Embryonic facial prominence (tissue), 1 donor: ENCODE results near the gene SLC5A10.
"Not testable (repeated sequence)": the region's sequence is repeated elsewhere in the genome, so short reads cannot be mapped to it uniquely, and the experiment has no call there.

Experiments used
- DNase-seq: peaks from one replicate; pipeline ENCODE4 v3.0.0-alpha.2; 2016; ENCODE audit errors: extremely low spot score

The SLC5A10 gene

DNA sequence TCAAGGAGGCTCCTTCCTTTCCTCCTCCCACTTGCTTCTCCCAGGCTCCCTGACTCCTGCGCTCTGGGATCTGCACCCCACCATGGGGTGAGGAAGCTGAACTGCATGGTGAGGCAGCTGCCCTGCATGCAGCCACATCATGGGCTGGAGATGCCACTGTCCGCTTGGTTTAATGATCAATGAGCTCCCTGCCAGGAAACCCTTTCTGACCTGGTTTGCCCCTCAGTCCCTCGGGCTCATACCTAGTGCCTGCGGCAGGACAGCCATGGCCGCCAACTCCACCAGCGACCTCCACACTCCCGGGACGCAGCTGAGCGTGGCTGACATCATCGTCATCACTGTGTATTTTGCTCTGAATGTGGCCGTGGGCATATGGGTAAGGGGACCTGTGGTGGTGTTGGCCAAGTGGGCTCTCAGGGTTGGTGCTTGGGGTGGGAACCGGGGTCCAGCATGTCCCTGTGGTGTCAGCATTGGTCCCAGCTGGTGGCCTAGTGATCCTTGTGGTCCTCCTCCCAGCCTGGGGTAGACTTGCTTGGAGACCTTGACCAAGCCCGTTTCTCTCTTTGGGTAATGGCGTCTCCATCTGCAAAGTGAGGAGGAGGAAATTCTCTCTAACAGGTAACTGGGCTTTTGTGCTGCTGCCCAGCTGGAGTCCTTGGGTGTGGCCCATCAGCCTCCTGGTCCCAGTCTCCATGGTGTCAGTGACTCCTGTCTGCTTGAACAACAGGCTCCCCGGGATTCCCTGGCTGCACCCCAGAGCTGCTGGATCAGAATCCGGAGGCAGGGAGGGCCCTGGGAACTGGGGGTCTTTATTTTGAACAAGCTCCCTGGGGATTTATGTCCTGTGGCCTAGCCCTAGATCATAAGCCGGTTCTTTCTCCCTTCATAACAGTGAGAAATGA lies at the start of gene SLC5A10:
TSS of gene SLC5A10 (plus strand) at position 225 of the 902 bp plus-strand sequence. CDS start at position 266, 41 bp downstream.
- no peak for DNase-seq

DNA sequence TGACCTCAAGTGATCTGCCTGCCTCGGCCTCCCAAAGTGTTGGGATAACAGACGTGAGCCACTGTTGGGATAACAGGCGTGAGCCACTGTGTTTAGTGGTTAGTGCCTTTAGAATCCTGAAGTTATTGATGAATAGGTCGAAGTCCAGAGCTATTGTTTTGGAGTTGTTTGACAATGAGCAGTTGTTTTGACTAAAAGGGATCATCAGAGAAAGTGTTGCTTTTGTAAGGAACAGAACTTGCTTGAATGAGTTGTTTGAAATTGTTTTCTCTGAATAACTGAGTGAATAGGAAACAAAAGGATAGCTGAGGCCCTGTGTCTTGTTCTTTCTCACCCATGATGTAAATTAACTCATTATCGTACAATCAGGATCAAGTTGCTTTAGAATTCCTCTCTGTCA lies 47.5 kb upstream of the SLC5A10 start:
- DNase-seq = no peak

DNA sequence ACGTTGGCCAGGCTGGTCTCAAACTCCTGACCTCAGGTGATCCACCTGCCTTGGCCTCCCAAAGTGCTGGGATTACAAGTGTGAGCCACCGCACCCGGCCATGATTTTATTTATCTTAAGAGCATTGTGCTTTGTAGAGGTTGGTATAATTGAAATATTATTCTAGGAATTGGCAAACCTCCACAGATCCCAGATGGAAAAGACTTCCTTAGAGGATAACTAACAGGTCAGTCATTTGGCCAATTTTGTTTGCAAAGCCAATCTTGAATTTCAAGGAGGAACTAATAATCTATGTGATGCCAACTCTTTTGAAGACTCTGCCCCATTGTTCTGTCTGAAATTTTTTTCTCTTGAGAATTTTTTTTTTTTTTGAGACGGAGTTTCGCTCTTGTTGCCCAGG lies 46.7 kb upstream of the SLC5A10 start:
- DNase-seq = no peak

DNA sequence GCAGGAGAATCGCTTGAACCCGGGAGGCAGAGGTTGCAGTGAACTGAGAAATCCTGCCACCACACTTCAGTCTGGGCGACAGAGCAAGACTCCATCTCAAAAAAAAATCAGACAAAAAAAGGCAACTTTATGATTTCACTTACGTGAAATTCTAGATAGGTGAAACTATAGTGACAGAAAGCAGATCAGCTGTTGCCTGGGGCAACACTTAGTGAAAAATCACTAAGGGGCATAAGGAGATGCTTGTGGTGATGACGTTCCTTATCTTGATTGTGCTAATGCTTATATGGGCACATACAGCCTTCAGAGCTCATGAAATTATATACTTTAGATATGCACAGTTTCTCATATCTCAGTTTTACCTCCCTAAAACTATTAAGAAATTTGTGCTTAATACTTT lies 41.6 kb upstream of the SLC5A10 start:
- DNase-seq = no peak

DNA sequence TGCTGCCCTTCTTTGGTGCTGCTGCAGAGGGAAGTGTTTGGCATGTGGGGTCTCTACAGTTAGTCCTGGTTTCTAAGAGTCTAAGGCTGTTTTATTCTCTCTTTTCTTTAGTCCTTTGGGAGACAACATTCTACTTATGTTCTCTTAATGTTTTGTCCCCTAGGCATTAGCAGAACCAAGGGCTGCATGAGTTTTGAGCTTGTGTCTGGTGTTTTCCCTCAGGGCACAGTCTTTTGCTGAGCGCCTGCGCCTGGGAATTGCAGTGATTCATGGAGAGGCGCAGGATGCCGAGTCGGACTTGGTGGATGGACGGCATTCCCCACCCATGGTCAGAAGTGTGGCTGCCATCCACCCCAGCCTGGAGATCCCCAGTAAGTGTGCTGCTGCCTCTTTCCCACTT lies 41.1 kb upstream of the SLC5A10 start:
- no peak for DNase-seq

DNA sequence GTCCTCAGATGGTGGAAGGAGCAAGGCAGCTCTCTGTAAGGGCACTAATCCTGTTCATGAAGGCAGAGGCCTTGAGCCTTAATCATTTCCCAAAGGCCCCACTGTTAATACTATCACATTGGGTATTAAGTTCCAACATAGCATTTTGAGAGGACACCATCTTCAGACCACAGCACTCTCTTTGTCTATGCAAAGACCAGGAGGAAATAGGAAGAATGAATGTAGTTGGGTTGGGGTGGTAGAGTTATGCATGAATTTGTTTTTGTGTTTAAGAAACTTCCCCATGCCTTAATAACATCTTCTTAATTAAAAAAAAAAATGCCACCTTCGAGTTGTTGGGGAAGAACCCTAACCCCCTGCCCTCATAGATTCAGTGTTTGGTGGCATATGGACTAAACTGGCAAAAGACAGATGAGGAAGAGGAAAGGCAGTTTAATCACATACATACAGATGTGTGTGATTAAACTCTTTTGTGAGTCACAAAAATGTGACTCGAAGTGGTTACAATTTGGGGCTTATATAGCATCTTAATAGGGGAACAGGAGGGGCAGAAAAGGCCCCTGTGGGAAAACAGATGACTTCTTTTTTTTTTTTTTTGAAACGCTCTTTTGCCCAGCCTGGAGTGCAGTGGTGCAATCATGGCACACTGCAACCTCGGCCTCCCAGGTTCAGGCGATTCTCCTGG lies 35.0 kb upstream of the SLC5A10 start:
- no peak for DNase-seq

DNA sequence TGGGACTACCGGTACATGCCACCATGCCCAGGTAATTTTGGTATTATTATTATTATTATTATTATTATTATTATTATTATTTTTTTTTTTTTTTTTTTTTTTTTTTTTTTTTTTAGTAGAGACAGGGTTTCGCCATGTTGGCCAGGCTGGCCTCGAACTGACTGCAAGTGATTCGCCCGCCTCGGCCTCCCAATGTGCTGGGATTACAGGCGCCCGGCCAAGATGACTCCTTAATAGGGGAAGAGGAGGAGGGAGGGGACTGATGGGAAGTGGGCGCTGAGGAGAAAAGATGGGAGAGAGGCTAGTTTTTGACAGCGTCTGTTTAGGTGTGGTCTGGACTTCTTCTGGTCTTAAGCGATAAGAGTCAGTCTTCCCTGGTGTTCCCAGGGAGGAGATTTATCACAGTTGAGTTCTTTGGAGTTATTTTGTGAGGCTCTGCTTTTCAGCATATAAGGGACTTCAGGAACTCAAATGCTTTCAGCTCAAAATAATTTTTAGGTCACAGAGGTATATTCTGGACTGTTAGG lies 34.4 kb upstream of the SLC5A10 start:
- no peak for DNase-seq

DNA sequence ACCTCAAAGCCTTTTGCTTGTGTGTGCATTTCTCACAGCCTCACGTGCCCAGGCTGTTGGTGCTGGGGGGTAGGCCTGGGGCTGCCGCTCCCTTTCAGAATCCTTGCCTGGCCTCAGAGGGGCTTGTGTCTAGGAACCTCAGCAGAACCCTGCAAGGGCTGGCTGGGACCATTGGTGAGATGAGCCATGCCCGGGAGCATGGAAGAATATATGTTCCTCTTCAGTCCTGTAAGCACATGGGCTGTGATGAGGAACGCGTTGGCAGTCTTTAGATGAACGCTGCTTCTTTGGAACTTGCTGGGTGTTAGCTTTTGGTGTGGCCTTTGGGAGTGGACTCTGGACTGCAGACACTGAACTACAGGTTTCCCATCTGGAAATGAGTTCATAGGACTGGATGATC lies 32.0 kb upstream of the SLC5A10 start:
- DNase-seq = no peak

DNA sequence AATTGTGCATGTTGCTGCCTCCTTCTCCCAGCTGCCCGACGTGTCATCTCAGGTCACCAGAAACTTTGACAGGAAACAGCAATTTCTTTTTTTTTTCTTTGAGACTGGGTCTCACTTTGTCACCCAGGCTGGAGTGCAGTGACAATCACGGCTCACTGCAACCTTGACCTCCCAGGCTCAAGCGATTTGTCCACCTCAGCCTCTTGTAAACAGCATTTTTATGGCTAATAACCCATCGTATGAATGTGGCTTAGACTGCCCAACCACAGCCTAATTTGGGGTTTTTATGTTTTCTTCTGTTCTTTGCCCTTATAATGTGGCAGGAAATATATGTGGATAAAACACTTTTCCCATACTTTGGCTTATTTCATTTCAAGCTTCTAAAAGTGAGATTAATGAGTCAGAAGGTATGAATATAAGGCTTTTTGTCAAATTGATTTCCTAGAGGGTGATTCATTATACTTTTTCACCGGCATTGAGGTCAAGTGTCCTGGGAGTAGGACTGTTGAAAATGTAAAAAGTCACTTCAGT lies 31.0 kb upstream of the SLC5A10 start:
- no peak for DNase-seq

DNA sequence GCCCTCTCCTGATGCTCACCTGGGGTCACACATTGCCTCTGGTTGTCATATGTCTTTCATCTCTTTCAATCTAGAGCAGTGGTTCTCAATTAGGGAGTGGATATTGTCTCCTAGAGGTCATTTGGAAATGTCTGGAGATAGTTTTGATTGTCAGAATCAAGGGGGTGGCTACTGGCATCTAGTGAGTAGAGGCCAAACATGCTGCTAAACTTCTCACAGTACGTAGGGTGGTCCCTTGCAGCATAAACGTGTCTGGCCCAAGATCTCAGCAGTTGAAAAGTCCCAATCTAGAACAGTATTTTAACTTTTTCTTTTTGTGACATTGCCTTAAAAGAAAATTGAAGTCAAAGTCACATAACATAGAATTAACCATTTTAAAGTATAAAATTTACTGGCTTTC lies 30.5 kb upstream of the SLC5A10 start:
- DNase-seq = no peak

DNA sequence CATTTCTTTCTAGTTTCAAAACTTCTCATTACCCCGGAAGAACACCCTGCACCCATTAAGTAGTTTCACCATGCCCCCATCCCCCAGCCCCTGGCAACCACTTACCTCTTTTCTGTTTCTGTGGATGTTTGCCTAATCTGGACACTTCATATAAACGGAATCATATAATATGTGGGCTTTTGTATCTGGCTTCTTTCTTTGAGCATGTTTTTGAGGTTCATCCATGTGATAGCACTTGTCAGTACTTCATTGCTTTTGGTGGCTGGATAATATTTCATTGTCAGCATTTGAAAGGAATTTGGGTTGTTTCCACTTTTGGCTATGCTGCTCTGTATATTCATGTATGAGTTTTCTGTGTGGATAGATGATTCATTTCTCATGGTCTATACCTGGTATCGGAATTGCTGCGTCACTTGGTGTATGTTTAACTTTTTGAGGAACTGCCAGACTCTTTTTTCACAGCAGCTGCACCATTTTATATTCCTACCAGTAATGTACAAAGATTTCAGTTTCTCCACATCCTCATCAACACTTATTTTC lies 30.0 kb upstream of the SLC5A10 start:
- DNase-seq = no peak

DNA sequence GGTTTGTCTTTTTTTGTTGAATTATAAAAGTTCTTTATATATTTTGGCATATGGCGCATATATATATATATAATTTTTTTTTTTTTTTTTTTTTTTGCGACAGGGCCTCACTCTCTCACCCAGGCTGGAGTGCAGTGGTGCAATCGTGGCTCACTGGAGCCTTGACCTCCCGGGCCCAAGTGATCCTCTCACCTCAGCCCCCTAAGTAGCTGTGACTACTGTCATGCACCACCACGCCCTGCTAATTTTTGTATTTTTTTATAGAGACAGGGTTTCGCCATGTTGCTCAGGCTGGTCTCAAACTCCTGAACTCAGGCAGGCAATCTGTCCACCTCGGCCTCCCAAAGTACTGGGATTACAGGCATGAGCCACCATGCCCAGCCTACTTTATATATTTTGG lies 29.4 kb upstream of the SLC5A10 start:
- DNase-seq = not testable (repeated sequence)

DNA sequence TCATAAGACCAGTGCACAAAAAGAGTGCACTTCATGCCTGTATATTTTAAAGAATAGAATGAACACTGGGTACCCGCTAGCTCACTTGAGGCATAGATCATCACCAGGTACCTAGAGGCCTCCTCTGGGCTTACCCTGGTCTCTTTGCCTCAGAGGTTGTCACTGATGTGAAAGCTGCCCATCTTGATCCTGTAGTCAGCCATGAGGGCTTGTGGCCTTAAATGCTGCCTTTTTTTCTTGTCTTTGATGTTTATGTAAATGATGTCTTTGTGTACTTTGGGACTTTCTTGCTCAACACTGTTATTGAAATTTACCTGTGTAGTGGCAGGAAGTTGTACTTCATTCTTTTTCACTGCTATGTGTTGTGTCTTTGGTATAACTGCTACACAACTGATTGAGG lies 26.8 kb upstream of the SLC5A10 start:
- DNase-seq = no peak

DNA sequence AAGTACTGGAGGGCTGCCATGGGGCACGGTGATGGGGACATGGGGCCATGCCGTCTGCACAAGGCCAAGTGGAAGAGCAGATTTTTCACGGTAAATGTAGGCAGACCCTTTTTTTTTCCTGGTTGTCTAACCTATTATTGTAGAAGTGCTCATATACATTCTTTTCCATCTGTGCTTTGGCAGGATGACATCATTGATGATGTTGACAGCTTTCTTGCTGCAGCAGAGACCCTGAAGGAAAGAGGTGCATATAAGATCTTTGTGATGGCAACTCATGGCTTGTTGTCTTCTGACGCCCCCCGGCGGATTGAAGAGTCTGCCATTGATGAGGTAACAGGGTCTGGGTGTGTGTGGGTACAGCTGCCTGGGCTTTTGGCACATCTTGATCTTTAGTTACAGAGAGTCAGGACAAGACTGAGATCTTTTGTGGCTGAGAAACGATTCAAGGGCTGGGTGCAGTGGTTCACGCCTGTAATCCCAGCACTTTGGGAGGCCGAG lies 23.3 kb upstream of the SLC5A10 start:
- no peak for DNase-seq

DNA sequence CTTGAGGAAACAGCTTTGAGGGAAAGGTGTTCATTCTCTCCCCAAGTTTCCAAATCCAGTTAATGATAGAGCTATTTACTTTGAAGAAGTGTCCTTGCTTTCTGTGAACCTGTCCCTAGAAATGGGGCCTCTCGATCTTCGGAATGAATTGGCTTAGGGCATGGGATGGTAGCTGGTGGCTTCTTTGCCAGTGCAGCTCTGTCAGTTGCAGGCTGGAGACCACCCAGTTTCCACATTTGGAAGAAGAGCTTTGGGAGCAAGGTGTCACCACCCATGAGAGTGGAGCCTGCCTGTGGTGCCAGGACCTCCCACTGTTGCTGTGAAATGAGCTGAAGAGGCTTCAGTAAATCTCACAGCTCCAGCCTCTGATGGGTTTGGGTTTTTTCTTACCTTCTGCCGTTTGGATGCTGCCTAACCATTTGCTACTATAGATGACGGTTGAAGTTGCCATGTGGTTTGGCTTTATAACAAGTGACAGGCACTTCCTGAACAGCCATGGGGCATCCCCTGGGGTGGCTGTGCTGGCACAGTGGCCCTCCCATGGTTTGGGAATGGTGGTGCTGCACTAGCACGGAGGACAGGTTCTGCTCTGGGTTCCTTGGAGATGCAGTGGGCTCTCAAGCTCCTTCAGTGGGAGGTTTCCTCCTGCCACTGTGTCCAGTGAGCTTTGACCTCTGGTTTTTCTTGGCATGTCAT lies 19.5 kb upstream of the SLC5A10 start:
- DNase-seq = no peak

DNA sequence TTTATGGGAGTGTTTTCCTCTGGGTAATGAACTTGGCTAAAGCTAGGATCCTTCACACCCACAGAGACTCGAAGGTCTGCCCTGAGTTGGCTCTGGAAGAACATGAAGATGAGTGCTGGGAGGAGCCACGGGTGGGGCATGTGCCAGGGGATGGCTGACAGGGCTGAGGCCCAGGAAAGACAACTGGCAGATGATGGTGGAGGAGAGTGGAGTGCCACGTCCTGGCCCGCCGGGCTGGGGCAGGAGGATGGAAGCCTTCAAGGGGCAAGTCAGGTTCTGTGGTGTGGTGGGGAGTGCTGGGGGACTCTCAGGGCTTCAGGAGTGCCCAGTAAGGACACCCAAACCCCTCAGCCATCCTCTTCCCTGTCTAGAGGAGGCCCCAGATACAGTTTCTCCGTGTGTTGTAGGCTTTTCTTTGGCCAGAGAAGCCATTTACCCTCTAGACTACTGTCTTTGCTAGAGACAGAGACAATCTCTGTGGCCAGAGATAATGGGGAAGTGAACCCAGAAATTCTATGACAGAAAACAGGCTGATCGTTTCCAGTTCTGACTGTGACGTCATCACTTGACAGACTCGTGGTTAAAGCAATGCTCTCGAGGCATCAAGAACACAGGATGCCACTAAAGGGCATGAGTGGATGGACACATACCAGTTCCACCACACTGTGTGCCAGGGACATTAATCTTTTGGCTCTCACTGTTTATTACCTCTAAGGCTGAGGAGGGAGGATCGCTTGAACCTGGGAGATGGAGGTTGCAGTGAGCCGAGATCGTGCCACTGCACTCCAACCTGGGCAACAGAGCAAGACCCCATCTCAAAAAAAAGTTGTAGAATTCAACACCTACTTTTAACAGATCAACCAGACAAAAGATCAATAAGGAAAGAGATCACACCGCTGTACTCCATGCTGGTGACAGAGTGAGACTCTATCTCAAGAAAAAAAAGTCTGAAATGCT lies 18.6 kb upstream of the SLC5A10 start:
- no peak for DNase-seq

DNA sequence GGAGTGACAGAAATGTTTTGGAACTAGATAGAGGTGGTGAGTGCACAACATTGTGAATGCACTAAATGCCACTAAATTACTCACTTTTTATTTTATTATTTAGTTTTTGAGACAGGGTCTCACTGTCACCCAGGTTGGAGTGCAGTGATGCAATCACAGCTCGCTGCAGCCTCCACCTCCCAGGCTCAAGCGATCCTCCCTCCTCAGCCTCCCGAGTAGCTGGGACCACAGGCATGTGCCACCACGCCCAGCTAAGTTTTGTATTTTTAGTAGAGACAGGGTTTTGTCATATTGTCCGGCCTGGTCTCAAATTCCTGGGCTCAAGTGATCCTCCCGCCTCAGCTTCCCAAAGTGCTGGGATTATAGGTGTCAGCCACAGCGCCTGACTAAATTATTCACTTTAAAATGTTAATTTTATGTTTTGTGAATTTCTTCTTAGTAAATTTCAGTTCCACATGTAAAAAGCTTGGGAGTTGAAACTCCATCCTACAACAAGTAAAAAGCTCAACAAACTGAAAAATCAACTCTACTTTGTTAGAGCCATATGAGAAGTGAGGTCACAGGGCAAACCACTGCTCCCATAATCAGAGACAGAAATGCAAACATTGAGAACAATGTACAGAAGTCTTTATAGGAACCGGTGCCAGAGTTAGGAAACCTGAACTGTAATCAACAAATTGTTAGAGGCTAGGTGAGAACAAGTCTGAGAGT lies 13.8 kb upstream of the SLC5A10 start:
- no peak for DNase-seq

DNA sequence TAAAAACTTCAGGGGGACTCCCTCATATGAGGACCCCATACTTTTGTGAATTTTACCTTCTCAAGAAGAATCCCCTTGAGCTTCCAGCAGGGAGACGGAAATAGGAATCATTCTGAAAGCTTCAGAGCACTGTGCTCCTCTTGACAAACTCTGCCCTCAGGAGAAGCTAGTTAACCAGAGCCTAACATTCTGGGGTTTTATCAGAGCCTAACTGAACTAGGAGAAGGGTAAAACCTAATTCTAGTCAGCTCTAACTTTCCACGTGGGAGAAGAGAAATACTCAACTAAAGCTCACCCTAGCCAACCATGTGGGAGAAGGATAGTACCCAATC lies 13.3 kb upstream of the SLC5A10 start:
- no peak for DNase-seq

DNA sequence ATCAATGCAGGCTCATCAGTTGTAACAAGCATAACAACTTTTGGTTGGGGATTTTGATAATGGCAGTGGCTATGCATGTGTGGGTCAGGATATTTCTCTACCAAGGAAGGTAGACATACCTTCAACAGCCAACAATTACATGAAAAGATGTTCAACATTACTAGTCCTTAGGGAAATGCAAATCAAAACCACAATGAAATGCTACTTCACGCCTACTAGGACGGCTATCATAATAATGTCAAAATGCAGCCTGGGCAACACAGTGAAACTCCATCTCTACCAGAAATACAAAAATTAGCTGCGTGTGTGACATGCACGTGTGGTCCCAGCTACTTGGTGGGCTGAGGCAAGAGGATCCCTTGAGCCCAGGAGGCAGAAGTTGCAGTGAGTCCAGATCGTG lies 7.3 kb upstream of the SLC5A10 start:
- DNase-seq = no peak

DNA sequence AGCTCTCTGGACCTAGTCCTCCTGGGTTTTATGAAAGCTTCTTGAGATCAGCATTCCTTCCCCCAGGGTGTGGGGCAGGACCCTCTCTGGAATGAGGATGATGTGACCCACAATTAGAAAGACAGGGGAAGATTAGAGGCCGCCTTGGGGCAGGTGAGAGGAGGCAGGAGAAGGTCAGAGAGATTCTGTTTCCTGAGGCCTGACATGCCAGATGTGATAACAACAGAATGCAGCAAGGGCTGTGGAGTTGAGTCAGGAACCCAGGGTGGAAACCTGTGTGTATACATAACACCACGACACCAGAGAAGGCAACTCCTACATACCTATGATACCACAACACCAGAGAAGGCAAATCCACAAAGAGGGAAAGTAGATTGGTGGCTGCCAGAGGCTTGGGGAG lies 5.4 kb upstream of the SLC5A10 start:
- no peak for DNase-seq
